ENCODE measurements around the gene DCBLD1. TPM values are rescaled to one million over a fixed set of nuclear protein-coding genes. Genes with fewer than 3 reads are reported as not detected.

DCBLD1 gene
- total and polyA plus RNA-seq, 11 donors, result 2.9 to 11.4 (median 4.0) TPM

DNA sequence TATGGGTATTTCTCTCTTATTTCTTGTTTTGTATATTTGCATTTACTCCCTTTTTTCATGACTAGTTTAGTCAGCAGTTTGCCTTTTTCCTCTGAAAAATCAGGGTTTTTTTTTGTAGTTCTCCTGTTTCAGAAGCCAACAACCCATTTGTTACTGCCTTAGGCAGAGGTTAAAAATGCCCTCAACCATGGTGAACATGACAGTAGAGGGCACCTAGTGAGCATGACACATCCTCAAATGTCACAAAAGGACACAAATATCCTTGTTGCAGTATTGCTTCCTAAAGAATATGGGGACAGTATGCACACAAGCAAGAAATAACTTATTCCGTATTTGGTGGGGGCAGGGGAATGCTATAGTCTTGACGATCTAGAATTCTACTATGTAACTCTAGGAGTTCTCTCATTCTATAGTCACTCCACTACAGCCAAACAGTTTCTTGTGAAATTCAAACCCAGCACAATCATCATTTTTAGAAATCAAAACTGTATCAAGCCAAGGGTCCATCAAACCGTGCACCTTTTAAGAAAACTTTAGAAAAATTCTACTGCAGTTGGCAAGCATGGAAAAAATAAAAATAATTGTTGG is 72.9 kb downstream of the DCBLD1 start:
- Histone ChIP-seq H3K4me1 (peaks cover 0 to 8% (median 0%) of the 10 kb centered on the region in 12 donors), H3K4me3 (no peak overlapping the region), H3K36me3 (peaks cover 0 to 11% (median 0%) of the 10 kb centered on the region in 9 donors), H3K27ac (no peak overlapping the region), H3K9me3 (no peaks in the 10 kb centered on the region), H3K27me3 (no peaks in the 10 kb centered on the region)
- no peak for TF ChIP-seq POLR2A (IDR thresholded peaks at IDR 0.05)
- TF ChIP-seq, protein P1, sequence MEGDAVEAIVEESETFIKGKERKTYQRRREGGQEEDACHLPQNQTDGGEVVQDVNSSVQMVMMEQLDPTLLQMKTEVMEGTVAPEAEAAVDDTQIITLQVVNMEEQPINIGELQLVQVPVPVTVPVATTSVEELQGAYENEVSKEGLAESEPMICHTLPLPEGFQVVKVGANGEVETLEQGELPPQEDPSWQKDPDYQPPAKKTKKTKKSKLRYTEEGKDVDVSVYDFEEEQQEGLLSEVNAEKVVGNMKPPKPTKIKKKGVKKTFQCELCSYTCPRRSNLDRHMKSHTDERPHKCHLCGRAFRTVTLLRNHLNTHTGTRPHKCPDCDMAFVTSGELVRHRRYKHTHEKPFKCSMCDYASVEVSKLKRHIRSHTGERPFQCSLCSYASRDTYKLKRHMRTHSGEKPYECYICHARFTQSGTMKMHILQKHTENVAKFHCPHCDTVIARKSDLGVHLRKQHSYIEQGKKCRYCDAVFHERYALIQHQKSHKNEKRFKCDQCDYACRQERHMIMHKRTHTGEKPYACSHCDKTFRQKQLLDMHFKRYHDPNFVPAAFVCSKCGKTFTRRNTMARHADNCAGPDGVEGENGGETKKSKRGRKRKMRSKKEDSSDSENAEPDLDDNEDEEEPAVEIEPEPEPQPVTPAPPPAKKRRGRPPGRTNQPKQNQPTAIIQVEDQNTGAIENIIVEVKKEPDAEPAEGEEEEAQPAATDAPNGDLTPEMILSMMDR (IDR thresholded peaks at IDR 0.05), result no peak
- DNase-seq (no peak), ATAC-seq (no peak)
- 33 to 38% (median 36%) methylated on average over 3 of the region's 3 CpGs for WGBS, 4 donors
- intact Hi-C loops (cut with DNase I), result loop anchor here (2.0 to 10.0 kb wide), 10 partner anchors 47 to 211 kb away; partner anchors contain the start of genes GOPC (in 3 of the 10) and DCBLD1 (in 2 of the 10)

DNA sequence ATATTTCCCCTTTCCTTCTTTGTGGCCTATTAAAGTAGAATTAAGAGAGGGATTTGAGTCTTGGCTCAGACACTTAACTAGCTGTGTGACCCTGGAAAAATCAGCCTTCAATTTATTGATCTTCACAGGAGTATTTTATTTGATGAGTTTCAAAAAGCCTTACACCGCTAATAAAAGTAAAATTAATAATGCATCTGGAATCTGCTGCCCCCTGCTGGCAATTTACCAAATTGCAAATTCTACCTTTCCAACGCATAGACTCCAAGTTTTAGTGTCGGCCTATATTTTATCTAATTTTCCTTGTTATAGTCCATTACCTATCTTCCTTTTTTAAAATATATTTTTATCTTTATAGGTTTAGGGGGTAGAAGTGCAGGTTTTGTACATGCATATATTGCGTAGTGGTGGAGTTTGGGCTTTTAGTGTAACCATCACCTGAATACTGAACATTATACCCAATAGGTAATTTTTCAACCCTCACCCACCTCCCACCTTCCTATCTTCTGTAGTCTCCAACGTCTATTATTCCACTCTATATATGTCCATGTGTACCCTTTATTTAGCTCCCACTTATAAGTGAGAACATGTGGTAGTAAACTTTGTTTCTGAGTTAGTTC is 73.5 kb downstream of the DCBLD1 start:
- peak in 1 of 4 donors; percentile 28 for ATAC-seq
- H3K36me3 ChIP-seq, result peaks cover 0 to 18% (median 4%) of the 10 kb centered on the region in 9 donors
- DNase-seq, result peak in 2 of 5 donors; percentile 33 to 35
- H3K9me3 ChIP-seq, result no peaks in the 10 kb centered on the region
- H3K4me3 ChIP-seq, result no peak overlapping the region
- H3K27me3 ChIP-seq, result no peaks in the 10 kb centered on the region
- WGBS, 4 donors, result 16 to 22% (median 19%) methylated on average over 5 of the region's 5 CpGs
- peaks cover 0 to 8% (median 0%) of the 10 kb centered on the region in 12 donors for H3K4me1 ChIP-seq
- intact Hi-C loops (cut with DNase I), result loop anchor here (1.0 to 10.0 kb wide), 14 partner anchors 46 to 211 kb away; partner anchors contain the start of genes GOPC (in 3 of the 10) and DCBLD1 (in 2 of the 10)
- H3K27ac ChIP-seq, result no peak overlapping the region
- TF ChIP-seq POLR2A (IDR thresholded peaks at IDR 0.05), result no peak
- TF ChIP-seq, protein P1 (IDR thresholded peaks at IDR 0.05), result peak; percentile 74 to 97 (median 91)

DNA sequence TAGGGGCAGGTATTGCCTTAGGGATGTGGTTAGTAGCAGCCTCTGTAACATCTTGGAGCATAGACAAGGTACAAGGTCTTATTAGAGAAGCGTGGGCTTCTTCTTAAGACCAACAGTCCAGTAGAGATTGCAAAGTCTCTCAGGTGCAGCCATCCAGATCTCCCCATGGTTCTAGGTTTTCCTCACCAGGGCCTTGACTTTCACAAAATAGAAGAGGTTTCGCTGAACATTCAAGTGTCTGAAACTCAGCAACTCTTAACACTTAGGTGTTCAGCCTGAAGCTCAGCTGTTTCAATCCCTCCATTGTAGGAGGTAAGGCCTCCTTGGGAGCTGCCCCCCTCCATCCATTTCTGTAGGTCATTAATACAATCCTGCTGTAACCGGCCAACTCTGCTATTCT is 75.5 kb downstream of the DCBLD1 start:
- intact Hi-C loops (cut with DNase I), result loop anchor here in 9 of 10 donors (2.0 to 10.0 kb wide), 11 partner anchors 44 to 213 kb away; partner anchors contain the start of genes GOPC (in 3 of the 9) and DCBLD1 (in 1 of the 9)

More for the DNA sequence above, 75.5 kb downstream of the DCBLD1 start:
- Histone ChIP-seq H3K27ac (no peak overlapping the region), H3K36me3 (peaks cover 0 to 37% (median 16%) of the 10 kb centered on the region in 9 donors), H3K4me3 (no peak overlapping the region), H3K9me3 (no peaks in the 10 kb centered on the region), H3K4me1 (peaks cover 0 to 8% (median 0%) of the 10 kb centered on the region in 12 donors), H3K27me3 (no peaks in the 10 kb centered on the region)
- DNase-seq (no peak), ATAC-seq (no peak)
- TF ChIP-seq, protein P1 (IDR thresholded peaks at IDR 0.05), result no peak
- no peak for TF ChIP-seq POLR2A (IDR thresholded peaks at IDR 0.05)
- 80 to 86% (median 84%) methylated on average over 3 of the region's 3 CpGs for WGBS, 4 donors

Measured in heart left ventricle (tissue), 16 donors.